Superior temporal gyrus (tissue), 1 donor: ENCODE results near the gene FAM170B.

Experiments
- DNase-seq: peaks from one replicate; pipeline ENCODE4 v3.0.0-alpha.2; 2016; ENCODE audit errors: extremely low spot score

Gene FAM170B

GRCh38 chr10:49123981-49124950 lies 9.6 kb downstream of the FAM170B start:
- no peak for DNase-seq

GRCh38 chr10:49120911-49121310 lies 12.9 kb downstream of the FAM170B start:
- DNase-seq: no peak

GRCh38 chr10:49119746-49120145 lies 14.1 kb downstream of the FAM170B start:
- DNase-seq: peak; percentile 21

GRCh38 chr10:49118430-49119074 lies 15.3 kb downstream of the FAM170B start:
- no peak for DNase-seq

- peak; percentile 39 for DNase-seq
Observed at GRCh38 chr10:49117376-49118070, 16.3 kb downstream of the FAM170B start.

GRCh38 chr10:49116509-49117375 lies 17.1 kb downstream of the FAM170B start:
- DNase-seq: no peak

GRCh38 chr10:49115796-49116508 lies 17.9 kb downstream of the FAM170B start:
- no peak for DNase-seq

GRCh38 chr10:49115015-49115795 lies 18.6 kb downstream of the FAM170B start, which contains the start of gene VSTM4:
Gene VSTM4, minus strand, starts transcription at chr10:49115522. Its CDS starts 37 bp downstream, at chr10:49115485.
- DNase-seq: peak; percentile 63

GRCh38 chr10:49114718-49115014 lies 19.2 kb downstream of the FAM170B start:
- no peak for DNase-seq

- DNase-seq: no peak
Observed at GRCh38 chr10:49113741-49114141, 20.1 kb downstream of the FAM170B start.

- no peak for DNase-seq
Observed at GRCh38 chr10:49112851-49113250, 21.0 kb downstream of the FAM170B start.

GRCh38 chr10:49112098-49112497 lies 21.7 kb downstream of the FAM170B start:
- no peak for DNase-seq

GRCh38 chr10:49111320-49111698 lies 22.5 kb downstream of the FAM170B start:
- DNase-seq: no peak

- DNase-seq: no peak
Observed at GRCh38 chr10:49110684-49111319, 23.0 kb downstream of the FAM170B start.

GRCh38 chr10:49109669-49110340 lies 24.0 kb downstream of the FAM170B start:
- no peak for DNase-seq

GRCh38 chr10:49108656-49109055 lies 25.2 kb downstream of the FAM170B start:
- DNase-seq: no peak

GRCh38 chr10:49107887-49108267 lies 25.9 kb downstream of the FAM170B start:
- DNase-seq: no peak

GRCh38 chr10:49107111-49107886 lies 26.5 kb downstream of the FAM170B start:
- no peak for DNase-seq
